Ovary (tissue), 3 donors: Measurements from ENCODE around the gene CKLF.

Experiments used
- POLR2A ChIP-seq: fragments of 450-650 bp; IDR thresholded peaks from one replicate; pipeline ENCODE4 v1.6.1; 2017; ENCODE audit warnings: antibody characterized with exemption, mild to moderate bottlenecking, moderate library complexity
- TF ChIP-seq, protein P1 (sequence below), 3 donors: fragments of 450-650 bp in 2 of 3; fragments of 200-600 bp in 1 of 3; IDR thresholded peaks; one replicate each; pipeline versions ENCODE4 v1.5.1 to v1.8.0; 2016 to 2022; ENCODE audit warnings: antibody characterized with exemption in 3 of 3, mild to moderate bottlenecking in 1 of 3
- donor health status: DM: no; HTN: no; CAD: no.

DNA sequence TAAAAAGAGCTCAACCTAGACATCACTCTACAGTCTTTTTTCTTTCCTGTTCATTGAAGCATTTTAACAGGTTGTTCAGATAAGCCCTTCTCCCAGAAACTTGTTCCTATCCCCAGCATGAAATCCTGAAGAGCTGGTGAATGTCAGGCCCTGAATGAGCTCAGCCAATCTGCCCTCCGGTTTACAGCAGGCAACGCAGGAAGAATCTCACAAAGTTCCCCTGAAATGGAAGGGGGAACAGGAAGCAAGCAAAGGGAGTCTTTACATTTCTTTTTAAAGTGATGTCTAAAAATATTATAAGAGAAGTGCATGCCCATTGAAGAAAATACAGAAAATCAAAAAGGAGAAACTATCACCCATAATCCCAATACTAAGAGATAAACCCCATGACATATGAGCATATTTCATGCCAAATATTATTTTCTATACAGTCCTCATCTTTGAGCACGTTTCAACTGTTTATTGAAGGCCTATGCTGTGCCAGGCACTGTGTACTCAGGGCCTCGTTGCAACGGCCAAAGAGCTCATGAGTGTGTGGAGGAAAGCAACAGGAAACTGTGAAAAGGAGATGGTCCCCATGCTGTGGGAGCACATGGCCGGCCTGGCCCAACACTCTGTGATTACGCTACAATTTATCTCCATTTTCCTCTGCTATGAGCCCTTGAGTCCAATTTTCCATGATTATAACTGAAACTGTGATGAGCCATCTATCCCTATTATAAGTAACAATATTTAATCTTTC, 8.2 kb upstream of the CKLF start:
- TF ChIP-seq, protein P1, sequence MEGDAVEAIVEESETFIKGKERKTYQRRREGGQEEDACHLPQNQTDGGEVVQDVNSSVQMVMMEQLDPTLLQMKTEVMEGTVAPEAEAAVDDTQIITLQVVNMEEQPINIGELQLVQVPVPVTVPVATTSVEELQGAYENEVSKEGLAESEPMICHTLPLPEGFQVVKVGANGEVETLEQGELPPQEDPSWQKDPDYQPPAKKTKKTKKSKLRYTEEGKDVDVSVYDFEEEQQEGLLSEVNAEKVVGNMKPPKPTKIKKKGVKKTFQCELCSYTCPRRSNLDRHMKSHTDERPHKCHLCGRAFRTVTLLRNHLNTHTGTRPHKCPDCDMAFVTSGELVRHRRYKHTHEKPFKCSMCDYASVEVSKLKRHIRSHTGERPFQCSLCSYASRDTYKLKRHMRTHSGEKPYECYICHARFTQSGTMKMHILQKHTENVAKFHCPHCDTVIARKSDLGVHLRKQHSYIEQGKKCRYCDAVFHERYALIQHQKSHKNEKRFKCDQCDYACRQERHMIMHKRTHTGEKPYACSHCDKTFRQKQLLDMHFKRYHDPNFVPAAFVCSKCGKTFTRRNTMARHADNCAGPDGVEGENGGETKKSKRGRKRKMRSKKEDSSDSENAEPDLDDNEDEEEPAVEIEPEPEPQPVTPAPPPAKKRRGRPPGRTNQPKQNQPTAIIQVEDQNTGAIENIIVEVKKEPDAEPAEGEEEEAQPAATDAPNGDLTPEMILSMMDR (IDR thresholded peaks at IDR 0.05) = no peak
- no peak for TF ChIP-seq POLR2A
